ENCODE measurements around the gene SIVA1.

DNA sequence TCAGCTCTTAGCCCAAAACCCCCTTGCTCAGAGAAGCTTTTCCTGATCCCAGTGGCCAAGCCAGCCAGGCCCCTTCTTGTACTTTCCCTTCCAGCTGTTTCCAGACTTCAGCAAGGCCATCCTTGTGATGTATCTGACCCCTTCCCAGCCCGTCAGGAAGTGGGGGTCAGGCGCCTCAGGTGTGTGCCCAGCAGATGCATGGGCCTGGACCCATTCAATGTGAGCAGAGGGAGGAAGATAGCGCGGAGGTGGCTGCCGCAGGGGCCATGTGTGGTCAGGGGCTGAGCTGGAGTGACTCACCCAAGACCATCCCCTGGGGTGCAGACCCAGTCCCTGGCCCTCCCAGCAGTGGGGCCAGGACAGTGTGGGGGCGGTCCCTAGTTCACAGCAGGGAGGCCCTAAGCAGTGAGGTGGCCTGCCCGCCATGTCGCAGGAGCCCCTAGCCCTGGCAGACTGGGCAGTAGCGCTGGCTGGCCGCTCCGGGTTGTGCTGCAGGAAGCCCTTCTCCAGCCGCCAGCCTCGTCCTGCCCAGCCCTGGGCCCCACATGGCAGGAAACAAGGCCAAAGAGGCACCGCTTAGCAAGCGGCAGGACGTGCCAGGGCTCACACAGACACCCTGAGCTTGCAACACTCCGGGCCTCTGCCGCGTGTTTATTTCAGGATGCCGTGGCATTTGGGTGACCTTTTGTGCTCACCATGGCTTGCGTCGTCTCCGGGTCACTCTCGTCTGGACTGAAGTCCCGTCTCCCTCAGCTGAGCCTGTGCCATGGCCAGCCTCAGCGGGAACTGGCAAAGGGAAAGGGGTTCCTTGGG, 16.9 kb upstream of the SIVA1 start:
- TF ChIP-seq, protein P1, sequence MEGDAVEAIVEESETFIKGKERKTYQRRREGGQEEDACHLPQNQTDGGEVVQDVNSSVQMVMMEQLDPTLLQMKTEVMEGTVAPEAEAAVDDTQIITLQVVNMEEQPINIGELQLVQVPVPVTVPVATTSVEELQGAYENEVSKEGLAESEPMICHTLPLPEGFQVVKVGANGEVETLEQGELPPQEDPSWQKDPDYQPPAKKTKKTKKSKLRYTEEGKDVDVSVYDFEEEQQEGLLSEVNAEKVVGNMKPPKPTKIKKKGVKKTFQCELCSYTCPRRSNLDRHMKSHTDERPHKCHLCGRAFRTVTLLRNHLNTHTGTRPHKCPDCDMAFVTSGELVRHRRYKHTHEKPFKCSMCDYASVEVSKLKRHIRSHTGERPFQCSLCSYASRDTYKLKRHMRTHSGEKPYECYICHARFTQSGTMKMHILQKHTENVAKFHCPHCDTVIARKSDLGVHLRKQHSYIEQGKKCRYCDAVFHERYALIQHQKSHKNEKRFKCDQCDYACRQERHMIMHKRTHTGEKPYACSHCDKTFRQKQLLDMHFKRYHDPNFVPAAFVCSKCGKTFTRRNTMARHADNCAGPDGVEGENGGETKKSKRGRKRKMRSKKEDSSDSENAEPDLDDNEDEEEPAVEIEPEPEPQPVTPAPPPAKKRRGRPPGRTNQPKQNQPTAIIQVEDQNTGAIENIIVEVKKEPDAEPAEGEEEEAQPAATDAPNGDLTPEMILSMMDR (conservative IDR thresholded peaks at IDR 0.05; ENCODE audit: low read length) = no peak
- no peak for TF ChIP-seq EZH2phosphoT487 (IDR thresholded peaks at IDR 0.05; ENCODE audit: borderline replicate concordance)
